Activated B cell treated with CpG ODN at 0.5 μM for 24 hours (primary cell): ENCODE measurements around the gene CERS6. TPM values are rescaled to one million over a fixed set of nuclear protein-coding genes. Genes with fewer than 3 reads are reported as not detected.
"Not testable (repeated sequence)": the region's sequence is repeated elsewhere in the genome, so short reads cannot be mapped to it uniquely, and the experiment has no call there.

ENCODE experiments used
- ATAC-seq: fragments of 200-7000 bp; cut with Tn5 transposase; one replicate; pipeline ENCODE4 v1.10.0; 2021; ENCODE audit warnings: low read depth, mild to moderate bottlenecking, moderate library complexity
- CTCF ChIA-PET: fragments of 350-600 bp; sonication (Branson Sonifier 250); formaldehyde crosslinking; loops from one replicate; lab custom pipeline; 2021; ENCODE audit warnings: antibody characterized with exemption; lab: Charles Lee
- POLR2A ChIA-PET: fragments of 350-600 bp; sonication (Branson Sonifier 250); formaldehyde crosslinking; loops from one replicate; lab custom pipeline; 2021; ENCODE audit warnings: antibody characterized with exemption; lab: Charles Lee
- DNase-seq: peaks from one replicate; pipeline ENCODE4 v3.0.0; 2022
- H3K27ac Mint-ChIP-seq: one replicate; pipeline ENCODE4 v1.8.0; 2020; ENCODE audit warnings: mixed read lengths
- H3K27me3 Mint-ChIP-seq: one replicate; pipeline ENCODE4 v1.8.0; 2021; ENCODE audit warnings: mixed read lengths
- H3K36me3 Mint-ChIP-seq: one replicate; pipeline ENCODE4 v1.8.0; 2021; ENCODE audit warnings: low read depth, mixed read lengths
- H3K4me1 Mint-ChIP-seq: one replicate; pipeline ENCODE4 v1.8.0; 2021; ENCODE audit warnings: mixed read lengths
- H3K4me3 Mint-ChIP-seq: one replicate; pipeline ENCODE4 v1.8.0; 2020; ENCODE audit warnings: mild to moderate bottlenecking, mixed read lengths
- H3K9me3 Mint-ChIP-seq: one replicate; pipeline ENCODE4 v1.8.0; 2020; ENCODE audit warnings: mixed read lengths
- intact Hi-C: fragments of 100-400 bp; cut with micrococcal nuclease; formaldehyde crosslinking; loops from one replicate; pipeline ENCODE4 v1.15.1; 2024
- total RNA-seq: library from RNA; stranded (reverse); gene quantifications from 2 replicates; pipeline ENCODE4 v1.2.3, GENCODE V29; 2022
- TF ChIP-seq, protein P1 (sequence below): fragments of 200-600 bp; IDR thresholded peaks from one replicate; pipeline ENCODE4 v1.8.0; 2022; ENCODE audit warnings: antibody characterized with exemption, mild to moderate bottlenecking

CERS6 gene
- total RNA-seq, 1 donor from 2014 or later: 5.3 TPM

DNA sequence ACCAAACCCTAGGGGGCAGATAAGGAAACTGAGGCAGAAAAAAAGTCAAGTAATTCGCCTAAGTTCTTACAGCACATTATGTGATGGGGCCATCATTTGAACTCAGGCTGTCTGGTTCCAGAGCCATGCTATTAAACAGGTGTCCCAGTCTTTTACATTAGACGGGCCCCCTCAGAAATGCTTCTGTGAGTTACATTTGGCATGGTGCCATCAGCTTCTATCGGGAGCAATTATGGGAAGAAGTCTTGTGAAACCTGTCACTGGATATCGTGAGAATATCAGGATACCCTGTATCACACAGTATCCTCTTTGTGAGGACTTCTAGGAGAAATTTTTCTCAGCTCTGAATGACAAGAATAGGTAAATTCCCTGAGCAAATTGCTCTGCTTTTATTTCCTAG is 202.6 kb downstream of the CERS6 start:
- no peaks in the 10 kb centered on the region for H3K27me3 Mint-ChIP-seq
- DNase-seq: no peak
- TF ChIP-seq, protein P1, sequence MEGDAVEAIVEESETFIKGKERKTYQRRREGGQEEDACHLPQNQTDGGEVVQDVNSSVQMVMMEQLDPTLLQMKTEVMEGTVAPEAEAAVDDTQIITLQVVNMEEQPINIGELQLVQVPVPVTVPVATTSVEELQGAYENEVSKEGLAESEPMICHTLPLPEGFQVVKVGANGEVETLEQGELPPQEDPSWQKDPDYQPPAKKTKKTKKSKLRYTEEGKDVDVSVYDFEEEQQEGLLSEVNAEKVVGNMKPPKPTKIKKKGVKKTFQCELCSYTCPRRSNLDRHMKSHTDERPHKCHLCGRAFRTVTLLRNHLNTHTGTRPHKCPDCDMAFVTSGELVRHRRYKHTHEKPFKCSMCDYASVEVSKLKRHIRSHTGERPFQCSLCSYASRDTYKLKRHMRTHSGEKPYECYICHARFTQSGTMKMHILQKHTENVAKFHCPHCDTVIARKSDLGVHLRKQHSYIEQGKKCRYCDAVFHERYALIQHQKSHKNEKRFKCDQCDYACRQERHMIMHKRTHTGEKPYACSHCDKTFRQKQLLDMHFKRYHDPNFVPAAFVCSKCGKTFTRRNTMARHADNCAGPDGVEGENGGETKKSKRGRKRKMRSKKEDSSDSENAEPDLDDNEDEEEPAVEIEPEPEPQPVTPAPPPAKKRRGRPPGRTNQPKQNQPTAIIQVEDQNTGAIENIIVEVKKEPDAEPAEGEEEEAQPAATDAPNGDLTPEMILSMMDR: no peak
- POLR2A ChIA-PET: no interaction called here
- no peaks in the 10 kb centered on the region for H3K36me3 Mint-ChIP-seq
- no peaks in the 10 kb centered on the region for H3K4me1 Mint-ChIP-seq
- no peak for ATAC-seq
- no peak overlapping the region for H3K27ac Mint-ChIP-seq
- no peak overlapping the region for H3K4me3 Mint-ChIP-seq
- intact Hi-C loops: no loop called here
- no peaks in the 10 kb centered on the region for H3K9me3 Mint-ChIP-seq
- CTCF ChIA-PET: no interaction called here

DNA sequence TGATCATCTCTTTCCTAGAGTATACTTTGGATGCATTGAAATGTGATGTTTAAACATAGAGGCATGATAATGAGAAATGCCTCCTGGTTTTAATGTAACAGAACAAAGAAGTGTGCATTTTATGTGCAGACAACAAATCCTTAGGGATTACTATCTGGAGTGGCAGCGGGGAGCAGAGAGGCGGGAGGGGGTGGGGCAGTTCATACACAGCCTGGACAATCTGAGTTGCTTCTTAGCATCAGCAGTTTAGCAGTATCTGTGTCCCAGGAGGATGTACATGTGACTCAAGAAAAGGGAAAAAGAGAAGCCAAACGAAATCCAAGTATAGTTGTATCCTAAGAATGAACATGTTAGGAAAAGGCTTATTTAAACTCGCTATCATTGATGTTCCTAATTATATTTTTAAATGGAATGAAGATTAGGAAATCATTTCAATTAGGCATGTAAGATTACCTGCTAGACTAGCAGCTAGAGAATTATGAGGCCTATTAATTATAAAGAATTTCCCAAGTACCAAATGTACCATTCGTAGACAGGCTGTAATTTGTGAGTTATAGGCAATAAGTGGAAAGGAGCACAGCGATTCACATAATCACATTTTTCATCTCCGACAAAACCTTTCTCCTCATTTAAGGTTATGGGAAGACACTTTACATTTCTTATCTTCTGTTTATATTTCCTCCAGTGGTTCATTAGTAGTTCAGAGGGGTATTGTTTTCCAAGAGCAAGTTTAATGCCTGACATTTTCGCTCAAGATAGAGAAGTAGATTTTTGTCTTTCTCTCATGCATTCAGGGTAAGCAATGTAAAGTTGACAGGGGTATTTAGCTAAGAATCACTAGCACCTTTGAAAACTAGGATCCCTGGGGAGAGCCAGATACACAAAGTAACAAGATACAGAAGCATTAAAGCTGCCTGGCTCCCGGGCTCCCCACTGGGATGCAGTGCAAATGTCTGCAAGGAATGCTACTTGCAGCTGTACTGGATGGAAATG is 205.1 kb downstream of the CERS6 start:
- no peak for DNase-seq
- ChIA-PET POLR2A (no interaction called here), CTCF (no interaction called here)
- TF ChIP-seq, protein P1: no peak
- no peak for ATAC-seq
- Mint-ChIP-seq H3K36me3 (no peaks in the 10 kb centered on the region), H3K9me3 (no peaks in the 10 kb centered on the region), H3K4me3 (no peak overlapping the region), H3K27me3 (no peaks in the 10 kb centered on the region), H3K27ac (no peak overlapping the region), H3K4me1 (no peaks in the 10 kb centered on the region)
- intact Hi-C loops: no loop called here

DNA sequence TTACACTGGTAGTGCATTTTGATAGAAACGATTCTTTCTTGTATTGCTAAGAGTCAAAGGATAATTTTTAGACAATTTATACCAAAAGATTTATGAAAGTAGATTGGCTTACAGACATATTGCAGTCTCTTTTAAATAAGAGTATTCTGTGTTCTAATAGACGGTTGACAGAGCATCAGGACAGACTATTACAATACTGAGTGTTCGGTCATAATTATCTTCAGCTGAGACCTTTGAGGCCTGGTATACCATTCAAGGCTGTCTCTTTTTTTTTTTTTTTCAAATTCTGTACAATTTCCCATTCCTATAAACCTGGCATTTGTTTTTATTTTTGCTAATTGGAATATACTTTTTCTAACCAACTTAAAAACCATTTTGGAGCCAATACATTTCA is 205.8 kb downstream of the CERS6 start:
- ATAC-seq (no peak), DNase-seq (no peak)
- Mint-ChIP-seq H3K4me3 (no peak overlapping the region), H3K36me3 (no peaks in the 10 kb centered on the region), H3K4me1 (no peaks in the 10 kb centered on the region), H3K27ac (no peak overlapping the region), H3K9me3 (no peaks in the 10 kb centered on the region), H3K27me3 (no peaks in the 10 kb centered on the region)
- CTCF ChIA-PET: no interaction called here
- intact Hi-C loops: no loop called here
- POLR2A ChIA-PET: no interaction called here
- TF ChIP-seq, protein P1: no peak

DNA sequence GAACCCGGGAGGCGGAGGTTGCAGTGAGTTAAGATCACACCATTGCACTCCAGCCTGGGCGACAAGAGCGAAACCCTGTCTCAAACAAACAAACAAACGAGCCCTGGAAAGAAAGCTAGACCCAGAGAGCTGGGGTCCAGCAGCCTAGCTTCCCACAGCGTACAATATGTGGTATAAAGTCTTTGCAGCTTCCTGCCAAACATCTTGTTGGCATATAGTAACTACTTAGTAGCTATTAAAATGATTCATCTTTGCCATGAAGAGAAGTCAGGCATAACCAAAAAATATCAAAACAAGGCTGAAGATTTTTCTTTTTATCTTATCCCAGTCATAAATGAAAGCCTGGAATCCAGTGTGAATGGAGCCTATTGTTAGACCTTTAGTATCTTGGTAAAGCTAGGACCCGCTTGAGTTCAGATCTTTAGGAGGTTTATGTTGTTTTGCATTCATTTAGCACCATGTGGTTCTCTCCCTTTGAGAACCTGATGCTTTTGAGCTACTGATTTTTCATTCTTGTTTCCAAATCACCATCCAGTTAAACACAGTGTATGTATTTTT is 206.7 kb downstream of the CERS6 start:
- intact Hi-C loops: no loop called here
- POLR2A ChIA-PET: no interaction called here
- H3K4me1 Mint-ChIP-seq: no peaks in the 10 kb centered on the region
- H3K4me3 Mint-ChIP-seq: no peak overlapping the region
- DNase-seq: no peak
- no peak overlapping the region for H3K27ac Mint-ChIP-seq
- H3K9me3 Mint-ChIP-seq: no peaks in the 10 kb centered on the region
- H3K27me3 Mint-ChIP-seq: no peaks in the 10 kb centered on the region
- TF ChIP-seq, protein P1: no peak
- no peak for ATAC-seq
- CTCF ChIA-PET: no interaction called here
- no peaks in the 10 kb centered on the region for H3K36me3 Mint-ChIP-seq

DNA sequence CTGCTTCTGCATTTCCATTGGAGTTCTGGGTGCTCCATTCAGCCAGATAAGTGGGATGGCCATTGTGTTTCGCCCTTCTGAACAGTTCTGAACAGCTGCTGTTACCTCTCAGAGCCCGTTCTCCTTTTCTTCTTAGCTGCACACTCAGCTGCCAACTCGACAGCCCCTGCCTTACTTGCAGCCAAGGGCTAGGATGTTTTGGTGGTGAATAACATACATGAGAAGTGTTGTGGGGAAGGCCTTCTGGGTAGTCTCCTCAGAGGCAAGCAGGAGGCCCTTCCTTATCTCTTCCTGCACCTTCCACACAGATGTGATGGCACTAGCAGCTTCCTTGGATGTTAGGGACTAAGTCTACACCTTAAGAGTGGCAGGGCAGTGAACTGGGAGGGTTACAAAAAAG is 207.9 kb downstream of the CERS6 start:
- ChIA-PET CTCF (no interaction called here), POLR2A (no interaction called here)
- ATAC-seq (no peak), DNase-seq (no peak)
- TF ChIP-seq, protein P1: no peak
- intact Hi-C loops: no loop called here
- Mint-ChIP-seq H3K36me3 (no peaks in the 10 kb centered on the region), H3K27me3 (no peaks in the 10 kb centered on the region), H3K4me1 (no peaks in the 10 kb centered on the region), H3K27ac (no peak overlapping the region), H3K4me3 (no peak overlapping the region), H3K9me3 (no peaks in the 10 kb centered on the region)

DNA sequence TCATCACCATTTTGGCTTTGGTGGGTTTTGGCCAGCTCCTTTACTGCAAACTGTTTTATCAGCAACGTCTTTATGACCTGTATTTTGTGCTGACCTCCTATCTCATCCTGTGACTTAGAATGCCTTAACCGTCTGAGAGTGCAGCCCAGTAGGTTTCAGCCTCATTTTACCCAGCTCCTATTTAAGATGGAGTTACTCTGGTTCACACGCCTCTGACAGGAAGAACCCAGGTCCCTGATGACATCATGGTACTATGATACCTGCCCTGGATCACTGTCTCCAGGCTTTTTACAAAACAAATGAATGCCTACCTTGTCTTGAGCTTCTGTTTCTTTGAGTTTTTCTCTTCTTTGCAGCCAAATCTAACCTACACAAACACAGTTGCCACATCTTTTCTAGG is 208.6 kb downstream of the CERS6 start:
- H3K4me3 Mint-ChIP-seq, intact Hi-C loops, H3K4me1 Mint-ChIP-seq, DNase-seq, H3K27me3 Mint-ChIP-seq, POLR2A ChIA-PET, H3K9me3 Mint-ChIP-seq, H3K36me3 Mint-ChIP-seq, H3K27ac Mint-ChIP-seq, ATAC-seq, CTCF ChIA-PET: not testable (repeated sequence)
